ENCODE results near the gene LITAFD.
"Not testable (repeated sequence)": the region's sequence is repeated elsewhere in the genome, so short reads cannot be mapped to it uniquely, and the experiment has no call there.

LITAFD gene

DNA sequence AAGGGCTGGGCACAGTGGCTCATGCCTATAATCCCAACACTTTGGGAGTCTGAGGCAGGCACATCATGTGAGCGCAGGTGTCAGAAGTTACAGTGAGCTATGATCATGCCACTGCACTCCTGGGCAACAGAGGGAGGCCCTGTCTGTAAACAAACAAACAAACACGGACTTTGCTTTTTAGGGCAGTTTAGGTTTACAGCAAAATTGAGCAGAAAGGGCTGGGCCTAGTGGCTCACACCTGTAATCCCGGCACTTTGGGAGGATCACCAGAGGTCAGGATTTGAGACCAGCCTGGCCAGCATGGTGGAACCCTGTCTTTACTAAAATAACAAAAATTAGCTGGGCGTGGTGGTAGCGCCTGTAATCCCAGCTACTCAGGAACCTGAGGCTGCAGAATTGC is 10.1 kb upstream of the LITAFD start:
- no peak overlapping the region for H3K4me3 ChIP-seq (ENCODE audit: low read depth, low read length)
- no peak for DNase-seq (ENCODE audit: low read depth, low spot score)
- TF ChIP-seq, protein P1, sequence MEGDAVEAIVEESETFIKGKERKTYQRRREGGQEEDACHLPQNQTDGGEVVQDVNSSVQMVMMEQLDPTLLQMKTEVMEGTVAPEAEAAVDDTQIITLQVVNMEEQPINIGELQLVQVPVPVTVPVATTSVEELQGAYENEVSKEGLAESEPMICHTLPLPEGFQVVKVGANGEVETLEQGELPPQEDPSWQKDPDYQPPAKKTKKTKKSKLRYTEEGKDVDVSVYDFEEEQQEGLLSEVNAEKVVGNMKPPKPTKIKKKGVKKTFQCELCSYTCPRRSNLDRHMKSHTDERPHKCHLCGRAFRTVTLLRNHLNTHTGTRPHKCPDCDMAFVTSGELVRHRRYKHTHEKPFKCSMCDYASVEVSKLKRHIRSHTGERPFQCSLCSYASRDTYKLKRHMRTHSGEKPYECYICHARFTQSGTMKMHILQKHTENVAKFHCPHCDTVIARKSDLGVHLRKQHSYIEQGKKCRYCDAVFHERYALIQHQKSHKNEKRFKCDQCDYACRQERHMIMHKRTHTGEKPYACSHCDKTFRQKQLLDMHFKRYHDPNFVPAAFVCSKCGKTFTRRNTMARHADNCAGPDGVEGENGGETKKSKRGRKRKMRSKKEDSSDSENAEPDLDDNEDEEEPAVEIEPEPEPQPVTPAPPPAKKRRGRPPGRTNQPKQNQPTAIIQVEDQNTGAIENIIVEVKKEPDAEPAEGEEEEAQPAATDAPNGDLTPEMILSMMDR (IDR thresholded peaks at IDR 0.05; ENCODE audit: insufficient read depth, low read length, missing control alignments), result no peak
- ChIA-PET POLR2A (no interaction called here), CTCF (interaction anchor here (2.0 to 6.2 kb wide), 2 partner anchors 8 to 11 kb away, joined by 7 to 66 read pairs; partner anchors contain the start of gene LITAFD)

DNA sequence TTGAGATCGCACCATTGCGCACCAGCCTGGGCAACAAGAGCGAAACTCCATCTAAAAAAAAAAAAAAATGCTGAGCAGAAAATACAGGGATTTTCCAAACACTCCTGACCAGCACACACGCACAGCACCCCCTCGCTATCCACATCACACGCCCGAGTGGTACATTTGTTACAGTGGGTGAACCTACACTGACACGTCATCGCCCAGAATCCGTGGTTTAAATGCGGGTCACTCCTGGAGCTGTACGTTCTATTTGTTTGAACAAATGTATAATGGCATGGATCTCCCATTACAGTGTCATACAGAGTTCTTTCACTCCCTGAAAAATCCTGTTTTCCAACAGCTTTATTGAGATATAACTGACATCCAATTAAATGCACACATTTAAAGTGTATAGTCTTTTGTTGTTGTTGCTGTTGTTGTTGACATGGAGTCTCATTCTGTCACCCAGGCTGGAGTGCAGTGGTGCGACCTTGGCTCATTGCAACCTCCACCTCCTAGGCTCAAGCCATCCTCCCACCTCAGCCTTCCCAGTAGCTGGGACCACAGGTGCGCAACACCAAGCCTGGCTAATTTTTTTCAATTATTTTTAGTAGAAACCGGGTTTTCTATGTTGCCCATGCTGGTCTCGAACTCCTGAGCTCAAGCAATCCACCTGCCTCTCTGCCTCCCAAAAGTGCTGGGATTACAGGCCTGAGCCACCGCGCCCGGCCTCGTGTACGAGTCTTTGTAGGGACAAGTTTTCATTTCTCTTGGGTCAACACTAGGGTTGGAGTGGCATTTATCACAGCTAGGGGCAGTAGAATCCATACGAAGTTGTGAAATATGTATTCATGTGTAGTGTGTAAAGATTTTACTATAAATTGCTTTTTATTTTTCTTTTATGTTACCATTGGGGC is 8.9 kb upstream of the LITAFD start:
- CTCF ChIA-PET, result interaction anchor here (0.8 to 6.2 kb wide), 5 partner anchors 7 to 20 kb away, joined by 3 to 66 read pairs (median 7); partner anchors contain the start of gene LITAFD
- no peak for DNase-seq (ENCODE audit: low read depth, low spot score)
- H3K4me3 ChIP-seq (ENCODE audit: low read depth, low read length), result no peak overlapping the region
- POLR2A ChIA-PET, result no interaction called here
- TF ChIP-seq, protein P1 (IDR thresholded peaks at IDR 0.05; ENCODE audit: insufficient read depth, low read length, missing control alignments), result no peak

DNA sequence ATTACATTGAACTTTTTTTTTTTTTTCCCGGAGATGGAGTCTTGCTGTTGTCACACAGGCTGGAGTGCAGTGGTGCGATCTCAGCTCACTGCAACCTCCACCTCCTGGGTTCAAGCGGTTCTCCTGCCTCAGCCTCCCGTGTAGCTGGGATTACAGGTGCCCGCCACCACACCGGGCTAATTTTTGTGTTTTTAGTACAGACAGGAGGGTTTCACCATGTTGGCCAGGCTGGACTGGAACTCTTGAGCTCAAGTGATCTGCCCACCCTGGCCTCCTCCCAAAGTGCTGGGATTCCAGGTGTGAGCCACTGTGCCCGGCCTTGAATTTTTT is 8.3 kb upstream of the LITAFD start:
- POLR2A ChIA-PET; DNase-seq (ENCODE audit: low read depth, low spot score); H3K4me3 ChIP-seq (ENCODE audit: low read depth, low read length): not testable (repeated sequence)
- CTCF ChIA-PET, result interaction anchor here (0.8 to 2.1 kb wide), 7 partner anchors 9 to 307 kb away, joined by 3 to 7 read pairs (median 3); no protein-coding TSS in a partner anchor

DNA sequence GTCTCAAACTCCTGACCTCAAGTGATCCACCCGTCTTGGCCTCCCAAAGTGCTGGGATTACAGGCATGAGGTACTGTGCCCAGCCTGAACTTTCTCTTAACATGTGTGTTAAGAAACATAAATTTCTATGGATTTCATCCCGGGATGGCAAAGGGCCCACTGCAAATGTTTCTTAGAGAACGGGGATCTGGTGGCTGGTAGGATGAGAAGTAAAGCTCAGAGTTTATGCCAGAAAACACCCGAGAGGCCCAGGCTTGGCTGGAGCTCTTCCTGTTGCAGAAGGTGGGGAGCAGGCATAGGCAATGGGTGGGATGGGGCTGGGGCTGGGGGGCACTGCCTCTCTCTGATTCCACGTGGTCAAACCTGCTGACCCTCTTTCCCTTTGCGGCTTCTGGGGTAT is 7.8 kb upstream of the LITAFD start:
- H3K4me3 ChIP-seq (ENCODE audit: low read depth, low read length), result no peak overlapping the region
- ChIA-PET CTCF (interaction anchor here (0.8 to 2.1 kb wide), 6 partner anchors 9 to 307 kb away, joined by 3 to 7 read pairs (median 3); no protein-coding TSS in a partner anchor), POLR2A (no interaction called here)
- TF ChIP-seq, protein P1 (IDR thresholded peaks at IDR 0.05; ENCODE audit: insufficient read depth, low read length, missing control alignments), result no peak
- no peak for DNase-seq (ENCODE audit: low read depth, low spot score)

DNA sequence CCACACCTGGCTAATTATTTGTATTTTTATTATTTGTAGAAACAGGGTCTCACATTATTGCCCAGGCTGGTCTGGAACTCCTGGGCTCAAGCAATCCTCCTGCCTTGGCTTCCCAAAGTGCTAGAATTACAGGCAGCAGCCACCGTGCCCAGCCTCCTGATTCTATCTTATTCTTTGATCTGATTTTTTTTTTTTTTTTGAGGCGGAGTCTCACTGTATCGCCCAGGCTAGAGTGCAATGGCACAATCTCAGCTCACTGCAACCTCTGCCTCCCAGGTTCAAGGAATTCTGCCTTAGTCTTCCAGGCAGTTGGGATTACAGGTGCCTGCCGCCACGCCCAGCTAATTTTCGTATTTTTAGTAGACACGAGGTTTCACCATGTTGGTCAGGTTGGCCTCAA is 6.8 kb upstream of the LITAFD start:
- POLR2A ChIA-PET, result interaction anchor here (0.7 to 1.0 kb wide), 2 partner anchors 13 to 16 kb away, joined by 3 read pairs; no protein-coding TSS in a partner anchor
- DNase-seq (ENCODE audit: low read depth, low spot score); CTCF ChIA-PET; H3K4me3 ChIP-seq (ENCODE audit: low read depth, low read length): not testable (repeated sequence)

DNA sequence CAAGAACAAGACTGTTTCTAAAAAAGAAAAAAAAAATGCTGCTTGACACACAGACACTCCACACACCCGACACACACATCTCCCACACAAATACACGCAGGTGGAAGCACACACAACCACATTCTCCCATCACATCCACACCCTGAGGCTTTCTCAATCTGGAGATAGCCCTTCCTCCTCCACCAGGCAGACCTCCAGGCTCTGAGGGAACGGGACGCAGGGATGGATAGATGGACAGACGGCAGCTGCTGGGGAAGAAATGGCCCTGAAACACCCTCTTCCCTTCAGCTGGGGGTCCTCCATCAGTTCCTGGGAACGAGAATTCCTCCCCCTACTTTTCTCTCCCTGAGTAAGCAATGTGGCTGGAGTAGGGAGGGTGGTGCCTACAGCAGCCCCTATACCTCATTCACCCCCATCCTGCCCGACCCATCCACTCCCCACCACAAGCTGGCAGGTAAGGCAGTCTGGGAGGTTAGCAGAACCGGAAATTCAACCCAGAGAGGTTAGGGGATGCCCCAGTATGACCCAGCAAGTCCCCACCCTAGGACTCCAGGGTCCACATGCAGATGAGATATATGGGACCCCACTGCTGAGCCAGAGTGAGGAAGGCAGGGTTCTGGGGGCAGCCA is 4.1 kb upstream of the LITAFD start:
- ChIA-PET CTCF (interaction anchor here (1.0 to 8.9 kb wide), 11 partner anchors 11 to 309 kb away, joined by 3 to 132 read pairs (median 30); no protein-coding TSS in a partner anchor), POLR2A (interaction anchor here (0.9 to 1.2 kb wide), 2 partner anchors 9 to 28 kb away, joined by 5 read pairs; partner anchors contain the start of gene CARHSP1)
- H3K4me3 ChIP-seq (ENCODE audit: low read depth, low read length), result no peak overlapping the region
- no peak for DNase-seq (ENCODE audit: low read depth, low spot score)
- TF ChIP-seq, protein P1 (IDR thresholded peaks at IDR 0.05; ENCODE audit: insufficient read depth, low read length, missing control alignments), result no peak

DNA sequence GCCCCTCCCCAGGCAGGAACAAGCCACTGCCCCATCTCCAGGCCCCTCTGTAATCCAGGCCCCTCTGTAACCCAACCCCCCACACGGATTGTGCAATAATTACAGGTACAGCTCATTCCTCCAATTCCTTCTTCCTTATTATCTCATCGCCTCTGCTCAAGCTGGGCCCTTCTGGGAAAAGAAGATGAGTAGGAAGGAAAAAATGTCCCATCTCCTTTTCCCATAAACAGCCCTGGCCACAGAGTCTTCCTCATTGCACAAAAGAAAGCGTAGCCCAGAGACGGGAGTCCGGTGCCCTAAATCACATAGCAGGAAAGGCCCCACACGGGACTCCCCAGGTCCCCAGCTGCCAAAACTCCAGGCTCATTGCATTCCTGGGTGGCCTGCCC is 3.6 kb upstream of the LITAFD start:
- ChIA-PET POLR2A (interaction anchor here (0.7 to 1.2 kb wide), 3 partner anchors 10 to 28 kb away, joined by 5 to 6 read pairs (median 5); partner anchors contain the start of gene CARHSP1), CTCF (interaction anchor here (1.0 to 8.9 kb wide), 14 partner anchors 8 to 310 kb away, joined by 3 to 132 read pairs (median 26); partner anchors contain the start of gene CARHSP1)
- H3K4me3 ChIP-seq (ENCODE audit: low read depth, low read length), result no peak overlapping the region
- DNase-seq (ENCODE audit: low read depth, low spot score), result peak; percentile 51
- TF ChIP-seq, protein P1 (IDR thresholded peaks at IDR 0.05; ENCODE audit: insufficient read depth, low read length, missing control alignments), result no peak
